ENCODE results near the gene PGLYRP3.

DNA sequence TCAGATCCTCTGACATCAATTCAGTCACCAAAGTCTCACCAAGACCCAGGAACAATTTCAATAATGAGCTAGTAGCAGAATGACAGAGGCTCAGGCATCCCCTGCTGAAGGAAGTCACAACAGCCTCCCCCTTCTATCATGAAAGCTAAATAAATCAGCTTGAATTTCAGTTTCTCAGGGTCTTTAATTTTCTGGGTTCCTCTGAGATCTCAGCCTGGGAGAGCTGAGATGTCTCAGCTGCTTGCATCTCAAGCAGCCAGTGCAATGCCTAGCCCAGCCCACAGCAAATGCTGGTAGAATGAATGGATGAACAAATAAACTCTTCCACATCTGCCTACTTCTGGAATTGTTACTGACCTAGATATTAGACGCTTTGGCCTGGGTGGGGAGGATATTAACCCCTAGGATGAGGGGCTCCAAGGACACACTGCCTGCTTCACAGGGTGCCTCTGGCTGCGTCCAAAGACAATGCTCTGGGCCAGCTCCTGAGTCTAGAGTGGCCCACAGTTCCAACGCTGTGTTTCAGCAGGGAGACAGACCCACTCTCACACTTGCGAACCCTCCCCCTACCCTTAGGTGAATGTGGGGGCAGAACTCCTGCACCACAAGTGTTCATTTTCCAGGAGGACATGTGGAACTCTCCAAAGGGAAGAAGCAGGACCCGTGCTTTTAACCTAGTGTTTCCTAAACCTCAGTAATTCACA, 64.4 kb downstream of the PGLYRP3 start:
- no peak for TF ChIP-seq SMC3 (conservative IDR thresholded peaks at IDR 0.05; ENCODE audit: poor library complexity)
- no peak for TF ChIP-seq EZH2 (IDR thresholded peaks at IDR 0.05; ENCODE audit: borderline replicate concordance, insufficient read depth, low read length, poor library complexity, severe bottlenecking)
- TF ChIP-seq, protein P1, sequence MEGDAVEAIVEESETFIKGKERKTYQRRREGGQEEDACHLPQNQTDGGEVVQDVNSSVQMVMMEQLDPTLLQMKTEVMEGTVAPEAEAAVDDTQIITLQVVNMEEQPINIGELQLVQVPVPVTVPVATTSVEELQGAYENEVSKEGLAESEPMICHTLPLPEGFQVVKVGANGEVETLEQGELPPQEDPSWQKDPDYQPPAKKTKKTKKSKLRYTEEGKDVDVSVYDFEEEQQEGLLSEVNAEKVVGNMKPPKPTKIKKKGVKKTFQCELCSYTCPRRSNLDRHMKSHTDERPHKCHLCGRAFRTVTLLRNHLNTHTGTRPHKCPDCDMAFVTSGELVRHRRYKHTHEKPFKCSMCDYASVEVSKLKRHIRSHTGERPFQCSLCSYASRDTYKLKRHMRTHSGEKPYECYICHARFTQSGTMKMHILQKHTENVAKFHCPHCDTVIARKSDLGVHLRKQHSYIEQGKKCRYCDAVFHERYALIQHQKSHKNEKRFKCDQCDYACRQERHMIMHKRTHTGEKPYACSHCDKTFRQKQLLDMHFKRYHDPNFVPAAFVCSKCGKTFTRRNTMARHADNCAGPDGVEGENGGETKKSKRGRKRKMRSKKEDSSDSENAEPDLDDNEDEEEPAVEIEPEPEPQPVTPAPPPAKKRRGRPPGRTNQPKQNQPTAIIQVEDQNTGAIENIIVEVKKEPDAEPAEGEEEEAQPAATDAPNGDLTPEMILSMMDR (IDR thresholded peaks at IDR 0.05; ENCODE audit: poor library complexity, severe bottlenecking), result no peak
- TF ChIP-seq POLR2AphosphoS5 (IDR thresholded peaks at IDR 0.05), result no peak
- no peak for TF ChIP-seq EP300 (conservative IDR thresholded peaks at IDR 0.05; ENCODE audit: poor library complexity, severe bottlenecking)
- no peak for TF ChIP-seq TAF1 (IDR thresholded peaks at IDR 0.05; ENCODE audit: low read depth)
- no peak for TF ChIP-seq RAD21 (conservative IDR thresholded peaks at IDR 0.05)
- TF ChIP-seq, protein P2, sequence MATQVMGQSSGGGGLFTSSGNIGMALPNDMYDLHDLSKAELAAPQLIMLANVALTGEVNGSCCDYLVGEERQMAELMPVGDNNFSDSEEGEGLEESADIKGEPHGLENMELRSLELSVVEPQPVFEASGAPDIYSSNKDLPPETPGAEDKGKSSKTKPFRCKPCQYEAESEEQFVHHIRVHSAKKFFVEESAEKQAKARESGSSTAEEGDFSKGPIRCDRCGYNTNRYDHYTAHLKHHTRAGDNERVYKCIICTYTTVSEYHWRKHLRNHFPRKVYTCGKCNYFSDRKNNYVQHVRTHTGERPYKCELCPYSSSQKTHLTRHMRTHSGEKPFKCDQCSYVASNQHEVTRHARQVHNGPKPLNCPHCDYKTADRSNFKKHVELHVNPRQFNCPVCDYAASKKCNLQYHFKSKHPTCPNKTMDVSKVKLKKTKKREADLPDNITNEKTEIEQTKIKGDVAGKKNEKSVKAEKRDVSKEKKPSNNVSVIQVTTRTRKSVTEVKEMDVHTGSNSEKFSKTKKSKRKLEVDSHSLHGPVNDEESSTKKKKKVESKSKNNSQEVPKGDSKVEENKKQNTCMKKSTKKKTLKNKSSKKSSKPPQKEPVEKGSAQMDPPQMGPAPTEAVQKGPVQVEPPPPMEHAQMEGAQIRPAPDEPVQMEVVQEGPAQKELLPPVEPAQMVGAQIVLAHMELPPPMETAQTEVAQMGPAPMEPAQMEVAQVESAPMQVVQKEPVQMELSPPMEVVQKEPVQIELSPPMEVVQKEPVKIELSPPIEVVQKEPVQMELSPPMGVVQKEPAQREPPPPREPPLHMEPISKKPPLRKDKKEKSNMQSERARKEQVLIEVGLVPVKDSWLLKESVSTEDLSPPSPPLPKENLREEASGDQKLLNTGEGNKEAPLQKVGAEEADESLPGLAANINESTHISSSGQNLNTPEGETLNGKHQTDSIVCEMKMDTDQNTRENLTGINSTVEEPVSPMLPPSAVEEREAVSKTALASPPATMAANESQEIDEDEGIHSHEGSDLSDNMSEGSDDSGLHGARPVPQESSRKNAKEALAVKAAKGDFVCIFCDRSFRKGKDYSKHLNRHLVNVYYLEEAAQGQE (IDR thresholded peaks at IDR 0.05; ENCODE audit: borderline replicate concordance), result no peak
- TF ChIP-seq MXI1 (conservative IDR thresholded peaks at IDR 0.05; ENCODE audit: poor library complexity, severe bottlenecking), result no peak
